Uterus (tissue), 2 donors: ENCODE data around the gene KCNN3.

Experiments
- CTCF ChIP-seq, 4 experiments: fragments of 200-600 bp in 2 of 4; fragments of 450-650 bp in 2 of 4; sonication (generic) in 2 of 4; IDR thresholded peaks; one replicate each; pipeline ENCODE4 v1.5.1; 2016 to 2019; ENCODE audit warnings: antibody characterized with exemption in 4 of 4, mild to moderate bottlenecking in 2 of 4, moderate library complexity in 1 of 4
- POLR2A ChIP-seq, 2 donors: fragments of 450-650 bp; IDR thresholded peaks; one replicate each; pipeline ENCODE4 v1.6.1; 2016; ENCODE audit warnings: antibody characterized with exemption in 2 of 2, mild to moderate bottlenecking in 1 of 2, moderate library complexity in 1 of 2

- TF ChIP-seq CTCF (IDR thresholded peaks at IDR 0.05): no peak
- TF ChIP-seq POLR2A (IDR thresholded peaks at IDR 0.05): no peak
Observed at GRCh38 chr1:154659823-154660592, 210.1 kb downstream of the KCNN3 start.
